ENCODE measurements around the gene AQP2.

The AQP2 gene, protein sequence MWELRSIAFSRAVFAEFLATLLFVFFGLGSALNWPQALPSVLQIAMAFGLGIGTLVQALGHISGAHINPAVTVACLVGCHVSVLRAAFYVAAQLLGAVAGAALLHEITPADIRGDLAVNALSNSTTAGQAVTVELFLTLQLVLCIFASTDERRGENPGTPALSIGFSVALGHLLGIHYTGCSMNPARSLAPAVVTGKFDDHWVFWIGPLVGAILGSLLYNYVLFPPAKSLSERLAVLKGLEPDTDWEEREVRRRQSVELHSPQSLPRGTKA

GRCh38 chr12:49950273-49951251 lies at the start of gene AQP2:
Gene AQP2 (plus strand): TSS chr12:49950737. CDS start chr12:49950831, 94 bp downstream.
- DNase-seq = no peak

- no peak for DNase-seq
These were observed 49.5 kb upstream of the AQP2 start for GRCh38 chr12:49901026-49901425.

DNA sequence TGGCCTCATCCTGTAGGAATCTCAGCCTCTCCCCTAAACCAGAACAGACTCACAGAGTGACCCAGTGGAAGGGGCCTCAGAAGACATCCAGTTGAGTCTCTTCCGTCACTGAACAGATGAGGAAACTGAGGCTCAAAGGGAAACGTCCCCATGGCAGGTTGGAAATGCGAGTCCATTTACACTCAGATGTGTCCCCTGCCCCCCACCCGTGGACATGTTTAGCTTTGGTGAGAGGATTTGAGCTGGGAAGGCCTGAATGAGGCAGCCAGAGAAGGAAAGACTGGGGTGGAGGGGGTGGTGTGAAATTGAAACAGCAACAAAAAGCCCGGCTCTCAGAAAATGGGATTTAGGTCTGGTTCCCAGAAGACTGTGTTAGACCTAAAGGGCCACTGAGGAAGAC lies 48.6 kb upstream of the AQP2 start:
- no peak for DNase-seq

DNA sequence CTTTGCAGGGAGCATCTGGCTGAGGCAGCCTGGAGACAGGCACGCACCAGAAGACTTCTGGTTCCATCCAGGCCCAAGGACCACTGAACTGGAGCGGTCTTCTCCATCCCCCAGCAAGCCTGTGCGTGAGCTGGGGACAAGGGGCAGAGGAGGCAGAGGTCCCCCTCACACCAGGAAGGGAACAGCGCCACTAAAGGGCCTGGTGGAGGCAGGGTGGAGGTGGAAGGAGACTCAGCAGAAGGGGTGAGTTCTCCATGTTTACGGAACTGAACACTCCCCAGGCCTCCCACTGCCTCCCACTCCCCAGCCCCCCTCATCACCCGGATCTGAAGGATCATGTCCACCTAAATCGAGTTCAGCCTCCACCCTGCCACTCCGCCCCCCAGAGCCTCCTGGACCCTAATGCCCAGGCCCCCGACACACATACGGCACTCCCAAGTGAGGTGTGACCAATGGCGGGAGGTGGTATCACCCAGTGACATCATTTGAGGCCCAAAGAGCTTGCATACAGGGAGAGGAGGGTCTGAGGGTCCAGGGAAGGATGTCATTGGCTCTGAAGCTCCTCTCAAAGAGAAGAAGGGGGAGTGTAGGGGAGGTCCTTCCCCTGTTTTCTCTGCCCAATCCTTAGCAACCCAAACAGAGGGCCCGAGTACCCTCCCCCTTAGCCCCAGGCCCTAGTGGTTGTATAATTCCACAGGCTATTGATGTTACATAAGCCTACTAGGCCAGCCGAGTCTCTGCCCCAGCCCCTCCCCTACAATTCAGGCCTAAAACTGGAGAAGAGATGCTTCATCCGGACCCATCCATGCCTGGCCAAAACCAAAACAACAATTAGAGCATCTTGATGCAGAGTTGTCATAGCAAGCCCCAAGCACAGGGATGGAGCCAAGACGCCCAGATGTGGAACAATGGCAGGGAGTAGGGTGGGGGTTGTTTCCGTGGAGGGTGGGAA lies 47.9 kb upstream of the AQP2 start:
- no peak for DNase-seq

DNA sequence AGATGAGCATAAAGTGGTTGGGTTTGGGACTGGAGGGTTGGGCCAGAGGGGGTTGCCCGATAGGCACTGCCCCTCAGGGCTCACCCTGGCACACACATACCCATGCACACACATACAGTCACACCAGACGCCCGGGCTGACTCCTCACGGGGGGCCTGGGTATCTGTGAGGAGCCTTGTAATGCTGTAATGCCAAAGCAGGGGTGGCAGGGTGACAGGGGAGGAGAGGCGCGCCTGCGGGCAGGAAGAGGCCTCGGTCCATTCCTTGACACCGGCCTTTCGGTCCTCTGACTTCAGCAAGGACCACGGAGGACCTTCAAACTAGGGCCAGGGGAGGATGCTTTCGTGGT lies 47.2 kb upstream of the AQP2 start:
- no peak for DNase-seq

GRCh38 chr12:49903700-49904423 lies 46.7 kb upstream of the AQP2 start, which contains the start of gene FAIM2:
Gene FAIM2 (minus strand): TSS chr12:49903900. CDS start chr12:49903792, 108 bp downstream.
- DNase-seq = no peak

DNA sequence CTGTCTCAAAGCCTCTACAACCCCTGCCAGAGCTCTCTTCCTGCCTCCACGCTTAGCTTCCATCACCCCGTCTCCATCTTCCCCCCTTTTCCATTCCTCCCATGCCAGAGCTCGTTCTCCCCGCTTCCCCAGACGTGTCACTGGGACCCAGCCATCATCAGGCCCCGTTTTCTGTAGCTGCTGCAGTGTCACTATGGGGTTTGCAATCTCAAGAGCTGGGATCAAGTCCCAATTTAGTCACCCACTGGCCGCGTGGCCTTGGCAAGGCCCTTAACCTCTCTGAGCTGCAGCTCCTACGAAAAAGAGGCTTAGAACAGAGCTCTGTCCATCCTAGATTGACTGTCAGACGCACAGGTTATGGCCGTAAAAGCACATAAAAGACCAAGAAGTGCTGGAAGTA lies 45.9 kb upstream of the AQP2 start:
- no peak for DNase-seq

- no peak for DNase-seq
These were observed 44.7 kb upstream of the AQP2 start for GRCh38 chr12:49905718-49906314.

GRCh38 chr12:49907352-49907751 lies 43.2 kb upstream of the AQP2 start:
- no peak for DNase-seq

- no peak for DNase-seq
These were observed 41.2 kb upstream of the AQP2 start for GRCh38 chr12:49909356-49909755.

GRCh38 chr12:49909826-49910225 lies 40.7 kb upstream of the AQP2 start:
- no peak for DNase-seq

GRCh38 chr12:49910331-49911212 lies 40.0 kb upstream of the AQP2 start:
- DNase-seq = no peak

DNA sequence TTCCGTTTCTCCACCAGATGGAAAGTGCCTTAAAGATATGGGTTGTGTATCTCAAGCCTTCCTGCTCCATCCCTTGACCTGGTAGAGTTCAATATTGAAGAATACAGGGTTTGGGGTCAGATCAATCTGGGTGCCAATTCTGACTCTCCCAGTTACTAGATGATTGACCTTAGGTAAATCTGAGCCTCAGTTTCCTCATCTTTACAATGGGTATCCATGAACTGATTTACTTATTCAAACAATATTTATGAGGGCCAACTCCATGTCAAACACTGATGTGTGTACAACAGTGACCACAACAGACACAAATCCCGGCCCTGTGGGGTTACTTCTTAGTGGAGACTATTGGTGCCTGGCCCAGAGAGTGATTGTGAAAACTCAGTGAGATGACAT lies 39.3 kb upstream of the AQP2 start:
- DNase-seq = no peak

DNA sequence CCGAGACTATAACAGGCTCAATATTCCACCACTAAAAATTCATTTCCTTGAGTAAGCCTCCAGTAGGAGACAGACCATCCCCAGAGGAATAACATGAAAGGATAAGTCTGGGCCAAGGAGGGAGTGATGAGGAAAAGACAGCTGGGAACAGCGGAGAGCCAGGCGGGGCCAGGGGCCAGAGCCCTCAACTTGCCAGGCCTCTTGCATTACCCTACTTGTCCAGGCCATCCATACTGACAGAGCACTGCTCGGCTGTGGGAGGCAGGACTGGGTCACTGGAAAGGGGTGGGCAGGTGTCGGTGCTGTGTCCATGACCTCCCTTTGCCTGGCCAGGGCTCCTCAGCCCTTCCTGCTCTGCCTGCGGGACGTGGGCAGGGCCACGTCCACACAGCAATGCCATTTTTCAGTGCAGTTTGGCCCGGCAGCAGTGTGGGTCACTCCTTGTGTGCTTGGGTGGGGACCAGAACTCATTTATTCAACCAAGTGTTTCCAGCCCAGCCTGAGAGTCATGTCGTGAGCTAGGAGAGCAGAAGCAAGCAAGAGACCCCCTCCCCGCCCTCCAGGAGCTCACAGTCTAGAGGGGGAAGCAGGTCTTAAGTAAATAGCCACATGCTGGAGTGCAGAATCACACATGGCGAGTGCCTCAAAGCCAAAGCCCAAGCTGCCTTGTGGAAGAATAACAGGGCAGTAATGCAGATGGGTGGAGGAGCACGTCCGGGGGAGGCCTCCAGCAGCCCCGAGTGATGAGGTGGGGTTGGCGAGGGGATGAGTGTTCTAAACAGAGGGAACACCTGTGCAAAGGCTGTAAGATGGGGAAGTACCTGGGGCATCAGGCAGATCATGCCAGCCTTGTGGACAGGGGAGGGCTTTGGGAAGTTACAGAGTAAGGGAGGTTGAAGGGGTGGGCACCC lies 37.9 kb upstream of the AQP2 start:
- no peak for DNase-seq

GRCh38 chr12:49916129-49916919 lies 34.2 kb upstream of the AQP2 start:
- DNase-seq = no peak

- DNase-seq = no peak
These were observed 33.3 kb upstream of the AQP2 start for GRCh38 chr12:49917166-49917787.

GRCh38 chr12:49917788-49918173 lies 32.8 kb upstream of the AQP2 start:
- DNase-seq = no peak

DNA sequence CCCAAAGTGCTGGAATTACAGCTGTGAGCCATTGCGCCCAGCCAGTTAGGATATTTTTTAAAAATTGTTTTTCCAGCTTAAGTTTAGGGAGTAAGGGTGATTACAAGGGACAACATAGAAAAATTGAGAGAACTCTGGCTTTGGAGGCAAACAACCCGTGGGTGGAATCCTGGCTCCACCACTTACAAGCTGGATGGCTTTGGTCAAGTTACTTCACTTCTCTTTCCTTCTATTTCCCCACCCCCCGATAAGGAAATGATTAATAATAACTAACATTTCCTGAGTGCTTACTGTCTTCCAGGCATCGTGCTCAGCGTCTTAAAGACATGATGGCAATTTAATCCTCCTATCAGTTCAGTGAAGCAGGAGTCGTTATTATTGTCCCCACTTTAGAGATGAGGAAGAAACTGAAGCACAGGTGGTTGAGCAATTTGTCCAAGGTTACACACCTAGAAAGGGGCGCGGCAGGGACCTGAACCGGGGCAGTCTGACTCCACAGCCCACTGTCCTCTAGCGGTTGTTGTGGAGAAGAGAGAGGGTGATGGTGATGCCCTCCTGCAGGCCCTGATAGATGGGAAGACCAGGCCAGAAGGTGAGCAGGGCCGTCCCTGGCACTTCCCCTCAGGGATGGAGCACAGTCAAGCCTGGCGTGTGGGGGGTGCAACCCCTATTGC lies 30.2 kb upstream of the AQP2 start:
- no peak for DNase-seq
